Erythroblast (primary cell): ENCODE data around the gene ARAP1.

Source experiments
- GATA1 ChIP-seq: IDR thresholded peaks from 2 replicates; pipeline ENCODE4 v1.6.1; 2011; ENCODE audit warnings: low read depth, mild to moderate bottlenecking, control low read depth, low read length, moderate library complexity
- POLR2A ChIP-seq: IDR thresholded peaks from 2 replicates; pipeline ENCODE4 v1.6.1; 2011; ENCODE audit warnings: mild to moderate bottlenecking, low read length

DNA sequence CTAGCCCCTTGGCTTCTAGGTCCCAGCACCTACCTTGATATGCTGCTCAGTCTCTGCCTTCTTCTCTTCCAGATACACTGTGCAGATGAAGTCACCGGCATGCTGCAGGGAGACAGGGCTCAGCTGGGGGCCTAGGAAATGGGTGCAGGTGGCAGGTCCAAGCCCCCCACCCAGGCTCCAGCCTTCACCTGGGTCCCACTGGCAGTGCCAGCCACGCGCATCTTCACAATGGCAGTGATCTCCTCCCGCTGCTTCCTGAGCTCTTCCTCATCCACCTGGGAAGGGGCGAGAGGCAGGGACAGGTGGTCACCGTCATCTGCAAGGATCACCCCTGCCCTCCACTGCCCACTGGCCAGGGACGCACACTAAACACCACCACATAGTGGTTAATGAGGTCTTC is 56.9 kb downstream of the ARAP1 start:
- no peak for TF ChIP-seq POLR2A
- no peak for TF ChIP-seq GATA1
